OCI-LY3 (cell line): Measurements from ENCODE around the gene DHRS13.

Source experiments
- H2AFZ ChIP-seq: fragments of 200-600, 300-600 bp; shearing (Covaris generic); 2 replicates; pipeline ENCODE4 v1.6.0; 2014; ENCODE audit warnings: antibody characterized with exemption, low read depth, low read length
- H3K27ac ChIP-seq: fragments of 200-600, 300-600 bp; sonication (generic); 2 replicates; pipeline ENCODE4 v1.5.1; 2014; ENCODE audit warnings: mild to moderate bottlenecking, low read length, moderate library complexity, mixed read lengths
- H3K27me3 ChIP-seq: fragments of 200-600, 300-600 bp; sonication (generic); 2 replicates; pipeline ENCODE4 v1.6.1; 2014; ENCODE audit warnings: low read depth, low read length, mixed read lengths
- H3K36me3 ChIP-seq: fragments of 200-600, 300-600 bp; sonication (generic); replicated peaks from 2 replicates; pipeline ENCODE3; 2014; ENCODE audit warnings: low read depth, low read length, mixed read lengths
- H3K4me1 ChIP-seq: fragments of 300-600, 200-600 bp; sonication (generic); 2 replicates; pipeline ENCODE4 v1.6.1; 2014; ENCODE audit warnings: low read length, mixed read lengths
- H3K4me2 ChIP-seq: fragments of 200-600, 300-600 bp; sonication (generic); 2 replicates; pipeline ENCODE4 v1.6.1; 2014; ENCODE audit warnings: low read length, mixed read lengths
- H3K4me3 ChIP-seq: fragments of 300-600, 200-600 bp; sonication (generic); 2 replicates; pipeline ENCODE4 v1.5.1; 2014; ENCODE audit warnings: antibody characterized with exemption, mild to moderate bottlenecking, low read length, moderate library complexity
- H3K79me2 ChIP-seq: fragments of 300-600, 200-600 bp; shearing (Covaris generic); 2 replicates; pipeline ENCODE4 v1.6.1; 2014; ENCODE audit warnings: mild to moderate bottlenecking, low read length, mixed read lengths
- H3K9ac ChIP-seq: fragments of 300-600, 200-600 bp; shearing (Covaris generic); 2 replicates; pipeline ENCODE4 v1.6.0; 2014; ENCODE audit warnings: mild to moderate bottlenecking, low read length, moderate library complexity
- H3K9me3 ChIP-seq: fragments of 200-600, 300-600 bp; shearing (Covaris generic); 2 replicates; pipeline ENCODE4 v1.6.1; 2014; ENCODE audit warnings: low read length, mixed read lengths; ENCODE audit not compliant: insufficient read depth
- H4K20me1 ChIP-seq: fragments of 200-600, 300-600 bp; sonication (generic); 2 replicates; pipeline ENCODE4 v1.6.1; 2016; ENCODE audit warnings: low read length, mixed read lengths; ENCODE audit not compliant: insufficient read depth
- EZH2phosphoT487 ChIP-seq: fragments of 200-600 bp; shearing (Covaris generic); IDR thresholded peaks from 2 replicates; pipeline ENCODE4 v1.6.1; 2018; ENCODE audit warnings: antibody characterized with exemption, mixed run types, low read depth
- TF ChIP-seq, protein P1 (sequence below): fragments of 200-600, 300-600 bp; sonication (generic); IDR thresholded peaks from 2 replicates; pipeline ENCODE4 v1.5.1; 2014; ENCODE audit warnings: antibody characterized with exemption, low read length, low read depth

The DHRS13 gene

DNA sequence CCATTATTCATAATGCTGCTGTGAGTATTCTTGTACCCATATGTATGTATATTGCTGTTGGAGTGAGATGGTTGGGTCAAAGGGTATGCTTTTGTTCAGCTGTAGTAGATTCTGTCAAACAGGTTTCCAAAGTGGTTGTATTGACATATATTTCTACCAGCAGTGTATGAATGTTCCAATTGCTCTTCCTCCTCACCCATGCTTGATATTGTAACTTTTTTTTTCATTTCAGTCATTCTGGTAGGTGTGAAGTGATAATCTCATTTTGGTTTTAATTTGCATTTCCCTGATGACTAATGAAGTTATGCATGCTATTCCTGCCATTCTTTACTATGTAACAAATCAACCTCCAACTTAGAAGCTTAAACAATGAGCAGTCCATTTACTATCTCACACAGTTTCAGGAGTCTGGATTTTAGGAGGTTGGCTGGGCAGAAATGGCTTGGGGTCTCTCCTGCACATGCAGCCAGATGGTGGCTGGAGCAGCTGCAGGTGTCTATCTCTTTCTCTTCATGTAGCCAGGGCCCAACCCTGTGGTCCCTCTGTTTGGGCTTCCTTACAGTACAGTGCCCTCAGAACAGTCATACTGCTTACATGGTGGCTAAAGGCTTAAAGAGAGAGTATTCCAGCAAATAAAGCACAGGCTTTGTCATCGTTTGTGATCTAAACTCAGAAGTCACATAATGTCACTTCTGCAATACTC lies 26.9 kb downstream of the DHRS13 start:
- Histone ChIP-seq H3K36me3 (peaks cover 14% of the 10 kb centered on the region), H4K20me1 (no peaks in the 10 kb centered on the region), H3K4me1 (peaks cover 23% of the 10 kb centered on the region), H3K79me2 (no peaks in the 10 kb centered on the region), H3K4me3 (no peak overlapping the region), H3K27me3 (no peaks in the 10 kb centered on the region), H3K9me3 (no peaks in the 10 kb centered on the region), H3K4me2 (no peak overlapping the region), H3K27ac (no peak overlapping the region), H3K9ac (no peak overlapping the region), H2AFZ (no peak overlapping the region)
- TF ChIP-seq, protein P1, sequence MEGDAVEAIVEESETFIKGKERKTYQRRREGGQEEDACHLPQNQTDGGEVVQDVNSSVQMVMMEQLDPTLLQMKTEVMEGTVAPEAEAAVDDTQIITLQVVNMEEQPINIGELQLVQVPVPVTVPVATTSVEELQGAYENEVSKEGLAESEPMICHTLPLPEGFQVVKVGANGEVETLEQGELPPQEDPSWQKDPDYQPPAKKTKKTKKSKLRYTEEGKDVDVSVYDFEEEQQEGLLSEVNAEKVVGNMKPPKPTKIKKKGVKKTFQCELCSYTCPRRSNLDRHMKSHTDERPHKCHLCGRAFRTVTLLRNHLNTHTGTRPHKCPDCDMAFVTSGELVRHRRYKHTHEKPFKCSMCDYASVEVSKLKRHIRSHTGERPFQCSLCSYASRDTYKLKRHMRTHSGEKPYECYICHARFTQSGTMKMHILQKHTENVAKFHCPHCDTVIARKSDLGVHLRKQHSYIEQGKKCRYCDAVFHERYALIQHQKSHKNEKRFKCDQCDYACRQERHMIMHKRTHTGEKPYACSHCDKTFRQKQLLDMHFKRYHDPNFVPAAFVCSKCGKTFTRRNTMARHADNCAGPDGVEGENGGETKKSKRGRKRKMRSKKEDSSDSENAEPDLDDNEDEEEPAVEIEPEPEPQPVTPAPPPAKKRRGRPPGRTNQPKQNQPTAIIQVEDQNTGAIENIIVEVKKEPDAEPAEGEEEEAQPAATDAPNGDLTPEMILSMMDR: no peak
- no peak for TF ChIP-seq EZH2phosphoT487

DNA sequence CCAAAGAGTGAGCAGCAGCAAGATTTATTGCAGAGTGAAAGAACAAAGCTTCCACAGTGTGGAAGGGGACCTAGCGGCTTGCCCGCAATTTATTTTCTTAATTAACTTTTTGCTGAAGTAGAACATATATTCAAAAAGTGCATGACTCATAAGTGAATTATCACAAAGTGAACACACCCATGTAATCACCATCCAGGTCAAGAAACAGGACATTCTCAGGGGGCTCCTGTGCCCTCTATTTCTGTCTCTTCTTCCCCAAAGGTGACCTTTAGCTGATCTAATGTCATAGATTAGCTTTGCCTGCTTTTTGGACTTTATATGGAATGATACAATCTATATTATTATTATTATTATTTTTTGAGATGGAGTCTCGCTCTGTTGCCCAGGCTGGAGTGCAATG lies 28.1 kb downstream of the DHRS13 start:
- peaks cover 27% of the 10 kb centered on the region for H3K4me1 ChIP-seq
- H3K27ac ChIP-seq: no peak overlapping the region
- H3K4me2 ChIP-seq: no peak overlapping the region
- no peaks in the 10 kb centered on the region for H3K79me2 ChIP-seq
- TF ChIP-seq, protein P1: no peak
- TF ChIP-seq EZH2phosphoT487: no peak
- peaks cover 6% of the 10 kb centered on the region for H3K36me3 ChIP-seq
- no peaks in the 10 kb centered on the region for H3K9me3 ChIP-seq
- H4K20me1 ChIP-seq: no peaks in the 10 kb centered on the region
- H3K27me3 ChIP-seq: no peaks in the 10 kb centered on the region
- H2AFZ ChIP-seq: no peak overlapping the region
- no peak overlapping the region for H3K4me3 ChIP-seq
- no peak overlapping the region for H3K9ac ChIP-seq

DNA sequence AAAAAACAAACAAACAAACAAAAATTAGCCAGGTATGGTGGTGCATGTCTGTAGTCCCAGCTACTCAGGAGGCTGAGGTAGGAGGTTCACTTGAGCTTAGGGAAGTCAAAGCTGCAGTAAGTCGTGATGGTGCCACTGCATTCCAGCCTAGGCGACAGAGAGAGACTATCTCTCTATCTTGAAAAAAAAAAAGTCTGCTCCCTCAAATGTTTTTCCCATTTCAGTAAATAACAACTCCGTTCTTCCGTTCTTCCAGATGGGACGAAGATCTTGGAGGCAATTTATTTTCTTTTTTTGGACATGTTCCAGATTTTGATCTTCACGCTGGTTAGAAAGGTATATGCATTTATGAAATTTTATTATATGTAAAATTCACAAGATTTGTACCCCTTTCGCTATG lies 29.0 kb downstream of the DHRS13 start:
- no peaks in the 10 kb centered on the region for H3K79me2 ChIP-seq
- no peak overlapping the region for H3K9ac ChIP-seq
- H3K4me2 ChIP-seq: no peak overlapping the region
- no peak overlapping the region for H3K4me3 ChIP-seq
- no peak overlapping the region for H2AFZ ChIP-seq
- peaks cover 4% of the 10 kb centered on the region for H3K36me3 ChIP-seq
- no peaks in the 10 kb centered on the region for H3K27me3 ChIP-seq
- no peaks in the 10 kb centered on the region for H4K20me1 ChIP-seq
- peaks cover 27% of the 10 kb centered on the region for H3K4me1 ChIP-seq
- no peaks in the 10 kb centered on the region for H3K9me3 ChIP-seq
- H3K27ac ChIP-seq: no peak overlapping the region
- TF ChIP-seq EZH2phosphoT487: no peak
- TF ChIP-seq, protein P1: no peak

DNA sequence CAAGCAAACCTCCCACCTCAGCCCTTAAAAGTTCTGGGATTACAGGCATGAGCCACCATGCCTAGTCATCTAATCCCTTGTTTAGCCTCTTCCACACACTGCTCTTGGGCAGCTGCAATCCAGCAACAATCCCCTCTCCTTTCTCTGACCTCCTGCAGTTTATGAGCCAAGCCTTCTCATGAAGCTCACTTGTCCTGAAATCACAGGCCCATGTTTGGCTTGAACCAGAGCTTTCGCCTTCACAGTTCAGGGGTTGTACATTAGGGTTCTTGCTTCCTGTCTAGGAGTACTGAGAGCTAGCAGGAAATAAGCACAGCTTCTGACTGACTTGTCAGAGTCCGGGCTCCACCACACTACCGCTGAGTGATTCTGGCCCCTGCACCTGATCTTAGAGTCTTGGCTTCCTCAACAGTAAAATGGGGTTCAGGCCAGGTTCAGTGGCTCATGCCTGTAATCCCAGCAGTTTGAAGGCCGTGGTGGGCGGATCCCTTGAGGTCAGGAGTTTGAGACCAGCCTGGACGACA lies 31.8 kb downstream of the DHRS13 start:
- Histone ChIP-seq H3K4me1 (peaks cover 36% of the 10 kb centered on the region), H3K27me3 (no peaks in the 10 kb centered on the region), H3K36me3 (no peaks in the 10 kb centered on the region), H3K9ac (peak overlapping the region; percentile 48; the same call in 1 of the 2 replicates), H4K20me1 (no peaks in the 10 kb centered on the region), H3K27ac (peak overlapping the region; percentile 65), H3K4me3 (0 out of 2 replicates have a peak overlapping the region, but pooled peaks have one; percentile 0), H3K4me2 (peak overlapping the region; percentile 34), H3K79me2 (no peaks in the 10 kb centered on the region), H2AFZ (peak overlapping the region; percentile 77), H3K9me3 (no peaks in the 10 kb centered on the region)
- no peak for TF ChIP-seq EZH2phosphoT487
- TF ChIP-seq, protein P1: no peak
